Activated T-cell treated with anti-CD3 and anti-CD28 coated beads for 1 hour (primary cell): ENCODE results near the gene DAO.
A peak's percentile ranks its signal among the peaks of the same experiment; 100 is the strongest.

ENCODE experiments used
- DNase-seq: peaks from one replicate; pipeline ENCODE4 v3.0.0-alpha.2; 2020; ENCODE audit warnings: low read depth

DAO gene

DNA sequence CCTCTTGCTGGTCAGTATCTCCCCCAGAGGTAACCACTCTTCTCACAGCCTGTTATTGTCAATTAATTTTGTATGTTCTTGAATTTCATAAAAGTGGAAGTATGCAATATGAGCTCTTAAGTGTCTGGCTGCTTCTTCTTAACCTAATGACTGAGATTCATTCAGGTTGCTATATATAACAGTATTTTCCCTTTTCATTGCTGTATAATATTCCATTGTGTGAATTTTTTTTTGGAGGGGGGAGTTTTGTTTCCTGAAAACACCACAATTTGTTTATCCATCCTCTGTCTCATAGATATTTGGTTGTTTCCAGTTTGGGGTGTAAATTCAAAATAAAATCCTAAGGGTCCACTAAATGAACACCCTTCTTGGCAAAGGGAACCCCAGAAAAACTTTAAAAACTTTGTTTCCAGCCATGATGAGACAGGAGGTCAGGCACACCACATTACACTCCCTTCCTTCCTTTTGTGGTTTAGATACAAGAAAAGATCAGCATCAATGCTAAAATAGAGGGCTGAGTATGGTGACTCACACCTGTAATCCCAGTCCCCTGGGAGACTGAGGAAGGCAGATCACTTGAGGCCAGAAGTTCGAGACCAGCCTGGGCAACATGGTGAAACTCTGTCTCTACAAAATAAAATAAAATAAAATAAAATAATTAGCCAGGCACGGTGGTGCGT, 4.1 kb upstream of the DAO start:
- no peak for DNase-seq

DNA sequence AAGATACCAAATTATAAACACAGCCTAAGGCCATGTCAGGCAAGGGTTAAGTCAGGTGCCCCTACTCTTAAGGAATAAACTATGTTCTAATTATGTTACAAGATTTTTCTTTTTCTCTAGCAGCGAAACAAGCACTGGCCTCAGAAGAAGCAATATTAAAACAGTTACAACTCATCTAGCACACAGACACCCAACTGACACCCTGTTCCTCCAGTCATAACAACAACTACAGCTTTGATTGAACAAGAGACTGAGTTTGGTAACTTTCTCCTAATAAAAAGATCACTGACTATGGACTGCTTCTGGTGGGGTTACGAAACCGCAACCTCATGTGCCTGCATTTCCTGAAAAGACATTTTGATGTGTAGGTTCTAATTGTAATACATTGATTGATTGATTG, 3.3 kb upstream of the DAO start:
- no peak for DNase-seq

DNA sequence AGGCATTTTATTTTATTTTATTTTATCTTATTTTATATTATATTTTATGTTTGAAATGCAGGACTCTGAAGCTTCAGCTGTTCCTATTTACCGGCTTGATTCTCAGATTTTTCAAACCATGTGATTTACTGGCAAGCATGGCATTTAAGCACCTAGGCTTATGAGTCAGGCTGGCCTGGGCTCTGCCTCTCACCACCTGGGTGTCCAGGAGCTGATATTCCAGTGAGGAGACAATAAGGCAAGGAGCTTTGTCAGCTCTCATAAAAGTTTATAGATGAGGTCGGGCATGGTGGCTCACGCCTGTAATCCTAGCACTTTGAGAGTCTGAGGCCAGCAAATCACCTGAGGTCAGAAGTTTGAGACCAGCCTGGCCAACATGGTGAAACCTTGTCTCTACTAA, 2.1 kb downstream of the DAO start:
- DNase-seq = no peak

DNA sequence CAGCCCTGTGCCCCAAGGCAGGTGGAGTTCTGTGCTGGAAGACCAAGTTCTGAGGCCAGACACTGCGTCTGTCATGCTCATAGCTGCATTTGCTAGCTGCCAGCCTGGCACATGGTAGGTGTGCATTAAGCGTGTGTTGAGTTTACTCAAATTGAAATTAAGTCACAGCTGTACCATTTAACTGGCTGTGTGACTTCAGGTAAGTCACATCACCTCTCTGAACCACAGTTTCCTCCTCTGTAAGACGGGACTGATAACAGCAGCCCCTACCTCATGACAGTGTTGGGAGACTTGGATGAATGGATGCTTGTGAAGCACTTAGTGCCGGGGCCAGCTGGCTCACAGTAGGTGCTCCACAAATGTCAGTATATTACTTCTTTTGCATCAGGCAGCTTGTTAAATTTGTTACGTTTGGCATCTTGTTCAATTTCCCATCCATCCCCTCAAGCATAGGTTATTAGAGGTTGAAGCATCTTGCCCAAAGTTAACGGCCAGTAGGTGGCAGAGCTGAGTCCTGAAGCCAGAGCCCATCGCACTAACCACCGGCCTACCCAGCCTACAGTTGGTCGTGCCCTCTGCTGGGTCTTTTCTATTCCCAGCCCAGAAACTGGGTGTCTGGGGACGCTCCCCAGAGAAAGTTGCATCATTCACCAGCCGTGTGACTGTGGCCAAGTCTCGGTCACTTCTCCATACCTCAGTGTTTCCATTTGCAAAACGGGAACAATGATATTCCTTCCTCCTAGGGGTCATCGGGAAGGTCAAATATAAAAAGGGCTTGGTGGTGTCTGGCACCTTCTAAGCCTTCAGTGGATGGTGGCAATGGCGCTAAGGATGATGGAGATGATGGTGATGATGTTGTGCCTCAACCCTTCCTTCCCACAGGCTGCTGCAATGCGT, 4.5 kb downstream of the DAO start:
- DNase-seq = peak; percentile 57

DNA sequence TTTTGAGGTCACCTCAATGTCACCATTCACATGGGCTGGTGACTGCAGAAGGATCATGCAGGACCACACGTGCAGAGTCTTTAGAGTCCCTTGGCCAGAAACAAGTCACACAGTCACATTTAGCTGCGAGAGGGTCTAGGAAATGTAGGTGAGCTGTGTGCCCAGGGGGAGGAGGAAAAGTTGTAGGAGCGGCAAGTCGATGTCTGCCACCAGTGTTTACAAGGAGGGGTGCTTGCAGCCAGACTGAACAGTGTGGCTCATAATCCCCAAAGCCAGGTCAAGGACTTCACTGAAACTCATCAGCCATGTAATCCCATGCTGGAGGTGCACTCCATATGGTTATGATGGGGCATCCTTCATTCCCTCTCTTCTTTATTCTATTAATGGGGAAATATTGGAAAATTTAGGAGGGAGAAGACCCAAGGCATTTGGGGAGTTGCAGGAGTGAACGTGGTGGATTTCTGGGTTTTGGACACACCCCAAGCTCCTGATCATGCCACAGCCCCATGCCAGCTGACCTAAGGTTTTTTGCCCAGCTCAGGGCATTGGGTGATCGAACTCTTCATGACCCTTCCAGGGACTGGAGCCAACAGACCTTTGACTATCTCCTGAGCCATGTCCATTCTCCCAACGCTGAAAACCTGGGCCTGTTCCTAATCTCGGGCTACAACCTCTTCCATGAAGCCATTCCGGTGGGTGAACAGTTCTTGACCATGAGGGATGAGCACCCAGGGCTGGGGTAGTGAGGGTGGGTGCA, 7.2 kb downstream of the DAO start:
- DNase-seq = no peak

DNA sequence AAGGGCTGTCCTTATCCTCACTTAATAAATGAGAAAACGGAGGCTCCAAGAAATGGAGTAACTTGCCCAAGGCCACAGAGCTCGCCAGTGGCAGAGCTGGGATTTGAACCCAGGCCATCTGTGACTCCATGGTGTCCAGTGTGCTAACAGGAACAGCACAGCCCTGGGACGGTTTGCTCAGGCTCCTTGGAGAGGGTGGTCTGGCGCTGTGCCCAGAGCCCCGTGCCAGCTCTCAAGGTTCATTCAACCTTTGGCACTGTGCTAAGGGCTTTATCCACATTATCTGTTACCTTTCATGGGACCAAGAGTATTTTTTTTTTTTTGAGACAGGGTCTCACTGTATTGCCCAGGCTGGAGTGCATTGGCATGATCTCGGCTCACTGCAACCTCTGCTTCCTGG, 8.1 kb downstream of the DAO start:
- no peak for DNase-seq

DNA sequence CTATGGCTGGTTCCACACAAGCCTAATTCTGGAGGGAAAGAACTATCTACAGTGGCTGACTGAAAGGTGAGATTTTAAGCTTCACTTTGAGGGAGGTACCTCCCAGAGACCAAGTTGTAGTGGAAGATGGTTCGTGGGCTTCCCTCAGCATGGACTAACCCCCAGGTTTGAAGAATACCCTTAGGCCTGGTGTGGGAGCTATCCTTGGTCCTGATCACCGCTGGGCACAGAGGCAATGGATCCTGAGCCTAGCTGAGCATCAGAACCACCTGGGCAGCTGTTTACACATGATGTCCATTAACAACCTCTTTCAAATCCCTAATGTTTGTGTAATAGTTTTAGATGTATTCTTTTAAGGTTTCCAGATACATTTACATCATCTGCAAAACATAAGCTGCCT, 10.3 kb downstream of the DAO start:
- no peak for DNase-seq

DNA sequence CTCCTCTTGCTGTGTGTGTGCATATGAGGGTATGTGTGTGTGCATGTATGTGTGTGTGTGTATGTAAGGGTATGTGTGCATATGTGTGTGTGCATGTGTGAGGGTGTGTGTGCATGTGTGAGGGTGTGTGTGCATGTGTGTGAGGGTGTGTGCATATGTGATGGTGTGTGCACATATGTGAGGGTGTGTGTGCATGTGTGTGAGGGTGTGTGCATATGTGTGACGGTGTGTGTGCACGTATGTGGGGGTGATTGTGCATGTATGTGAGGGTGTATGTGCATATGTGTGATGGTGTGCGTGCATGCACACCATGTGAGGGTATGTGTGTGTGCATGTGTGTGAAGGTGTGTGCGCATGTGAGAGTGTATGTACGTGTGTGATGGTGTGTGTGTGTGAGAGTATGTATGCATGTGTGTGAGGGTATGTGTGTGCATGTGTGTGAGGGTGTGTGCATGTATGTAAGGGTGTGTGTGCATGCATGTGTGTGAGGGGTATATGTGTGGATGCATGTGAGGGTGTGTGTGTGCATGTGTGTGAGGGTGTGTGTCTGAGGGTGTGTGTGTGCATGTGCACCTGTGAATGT, 15.4 kb downstream of the DAO start:
- no peak for DNase-seq

DNA sequence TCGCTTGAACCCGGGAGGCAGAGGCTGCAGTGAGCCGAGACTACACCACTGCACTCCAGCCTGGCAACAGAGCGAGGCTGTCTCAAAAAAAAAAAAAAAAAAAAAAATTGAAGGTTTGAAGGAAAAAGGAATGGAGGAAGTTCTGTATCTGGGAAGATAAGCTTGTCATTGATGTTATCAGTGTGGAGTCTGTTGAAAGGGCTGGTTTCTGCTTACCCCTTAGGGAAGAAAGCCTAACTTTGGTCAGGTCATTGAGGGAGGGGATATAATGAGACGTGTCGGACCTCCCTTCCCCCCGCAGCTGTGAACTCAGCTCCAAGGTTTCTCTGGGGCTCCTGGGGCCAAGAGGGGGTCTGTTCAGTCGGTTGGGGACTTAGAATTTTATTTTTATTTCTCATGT, 16.4 kb downstream of the DAO start:
- no peak for DNase-seq

DNA sequence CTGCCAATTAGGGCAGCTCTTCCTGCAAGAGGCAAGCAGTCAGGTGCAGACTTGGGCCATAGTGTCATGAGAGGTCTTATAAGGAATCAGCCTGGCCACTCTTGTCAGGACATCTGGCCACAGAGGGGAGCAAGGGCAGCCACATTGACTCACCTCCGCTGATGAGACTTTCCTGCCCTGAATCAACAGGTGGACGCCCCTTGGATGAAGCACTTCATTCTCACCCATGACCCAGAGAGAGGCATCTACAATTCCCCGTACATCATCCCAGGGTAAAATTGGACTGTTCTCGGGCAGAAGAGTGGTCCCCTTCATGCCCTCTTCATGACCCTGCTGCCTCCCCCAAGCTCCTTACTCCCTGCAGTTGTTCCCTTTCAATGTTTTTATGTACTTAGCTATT, 16.9 kb downstream of the DAO start:
- no peak for DNase-seq

DNA sequence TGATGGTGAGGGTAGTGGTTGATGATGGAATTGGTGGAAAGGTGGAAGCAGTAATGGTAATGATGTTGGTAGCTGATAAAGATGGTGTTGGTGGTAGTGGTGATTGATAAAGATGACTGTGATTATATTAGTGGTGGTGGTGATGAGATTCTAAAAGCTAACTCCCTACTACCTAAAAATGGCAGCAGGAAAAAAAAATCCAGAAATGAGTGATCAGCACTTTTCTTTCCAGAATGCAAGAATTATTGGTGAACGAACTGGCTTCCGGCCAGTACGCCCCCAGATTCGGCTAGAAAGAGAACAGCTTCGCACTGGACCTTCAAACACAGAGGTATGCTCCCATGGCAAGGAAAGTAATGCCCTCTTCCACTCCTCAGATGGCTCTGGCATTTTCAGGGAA, 19.3 kb downstream of the DAO start:
- no peak for DNase-seq

DNA sequence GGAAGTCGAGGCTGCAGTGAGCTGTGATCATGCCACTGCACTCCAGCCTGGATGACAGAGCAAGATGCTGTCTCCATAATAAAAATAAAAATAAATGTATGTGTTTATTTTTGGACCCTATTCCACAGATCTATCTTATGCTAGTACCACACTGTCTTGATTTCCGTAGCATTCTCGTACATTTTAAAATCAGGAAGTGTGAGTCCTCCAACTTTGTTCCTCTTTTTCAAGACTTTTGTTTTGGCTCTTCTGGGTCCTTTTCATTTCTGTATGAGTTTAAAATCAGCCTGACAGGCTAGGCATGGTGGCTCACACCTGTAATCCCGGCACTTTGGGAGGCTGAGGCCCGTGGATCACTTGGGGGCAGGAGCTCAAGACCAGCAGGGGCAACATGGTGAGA, 25.8 kb downstream of the DAO start:
- no peak for DNase-seq

DNA sequence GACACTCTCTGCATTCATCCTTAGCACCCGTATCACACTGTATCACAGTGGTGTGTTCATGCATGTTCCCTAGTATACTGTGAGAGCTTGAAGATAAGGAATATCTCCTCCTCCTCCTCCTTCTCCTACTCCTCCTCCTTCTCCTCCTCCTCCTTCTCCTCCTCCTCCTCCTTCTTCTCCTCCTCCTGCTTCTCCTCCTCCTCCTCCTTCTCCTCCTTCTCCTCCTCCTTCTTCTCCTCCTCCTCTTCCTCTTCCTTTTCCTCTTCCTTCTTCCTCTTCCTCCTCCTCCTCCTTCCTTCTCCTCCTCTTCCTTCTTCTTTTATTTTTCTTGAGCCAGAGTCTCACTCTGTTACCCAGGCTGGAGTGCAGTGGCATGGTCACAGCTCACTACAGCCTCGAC, 27.1 kb downstream of the DAO start:
- no peak for DNase-seq

DNA sequence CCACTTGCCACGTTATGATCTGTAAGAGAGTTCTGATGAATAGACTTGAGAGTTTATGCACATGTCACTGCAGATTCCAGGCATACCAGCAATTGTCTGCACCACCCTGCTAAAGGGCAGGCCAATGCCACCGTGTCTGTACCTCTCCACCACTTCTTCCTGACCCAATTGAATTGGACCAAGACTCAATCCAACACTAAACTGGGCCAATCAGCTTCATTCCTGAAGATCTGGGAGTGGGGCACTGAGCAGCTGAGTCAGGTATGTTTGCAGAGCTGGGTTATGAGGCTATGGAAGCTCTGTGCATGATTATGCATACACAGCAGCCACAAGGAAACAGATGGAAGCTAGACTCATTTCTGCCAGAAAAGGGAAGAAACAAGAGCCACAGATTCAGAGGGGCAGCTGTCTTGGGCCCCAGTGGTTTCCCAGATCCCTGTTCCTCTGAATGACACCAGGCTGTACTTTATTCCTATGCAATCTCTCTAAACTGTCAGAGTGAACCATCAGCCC, 28.0 kb downstream of the DAO start:
- DNase-seq = no peak

DNA sequence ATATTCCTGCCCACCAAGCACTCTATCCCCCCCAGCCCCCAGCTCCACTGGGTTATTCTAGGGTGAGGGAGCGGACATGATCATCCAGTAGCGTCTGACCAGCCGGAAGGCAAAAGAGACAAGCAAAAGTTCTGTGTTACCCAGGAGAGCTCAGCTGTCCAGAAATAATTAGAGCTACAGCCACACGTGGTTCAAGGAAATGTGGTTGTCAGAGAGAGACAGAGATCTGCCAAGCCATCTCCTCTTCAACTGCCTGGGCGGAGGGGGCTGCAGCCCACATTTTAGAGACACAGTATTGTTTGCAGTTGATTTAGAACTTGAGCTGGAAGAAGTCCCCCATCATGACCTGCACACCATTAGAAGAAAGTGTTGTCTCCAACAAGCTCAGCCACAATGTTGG, 30.4 kb downstream of the DAO start:
- no peak for DNase-seq

DNA sequence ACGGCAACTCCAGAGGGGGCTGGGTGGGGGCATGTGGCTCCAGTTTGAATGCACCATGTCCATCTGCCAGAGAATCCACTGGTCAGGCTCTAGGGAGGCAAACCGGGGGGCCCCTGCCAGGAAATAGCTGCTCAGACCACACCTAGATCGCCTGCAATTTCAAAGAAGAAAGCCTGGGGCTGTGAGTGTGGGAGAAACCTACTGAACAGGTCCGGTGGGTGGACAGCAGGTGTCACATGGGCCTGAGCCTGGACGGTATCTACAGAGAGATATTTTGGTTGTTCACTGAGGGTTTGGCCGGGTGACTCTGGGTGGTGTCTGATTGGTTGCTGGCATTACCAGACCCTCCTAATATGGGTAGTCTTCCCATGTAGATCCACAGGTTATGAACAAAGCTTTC, 32.0 kb downstream of the DAO start:
- no peak for DNase-seq

DNA sequence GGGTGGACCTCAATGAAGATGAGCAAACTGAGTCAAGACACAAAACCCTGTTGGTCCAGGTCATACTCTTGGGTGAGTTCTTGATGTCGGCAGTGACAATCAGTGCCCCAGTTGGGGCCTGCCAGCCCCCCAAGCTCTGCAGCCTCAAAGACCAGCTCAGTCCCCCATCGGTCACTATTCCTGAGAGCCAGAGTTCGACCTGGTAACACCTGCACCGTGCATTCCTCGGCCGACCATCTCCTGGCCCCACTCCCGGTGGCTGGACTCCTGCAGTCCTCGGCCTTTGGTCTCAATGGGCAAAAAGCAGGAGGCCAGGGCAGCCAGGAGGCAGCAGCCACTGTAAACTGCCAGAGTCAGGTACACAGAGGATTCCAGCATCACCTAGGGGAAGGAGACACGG, 32.5 kb downstream of the DAO start:
- no peak for DNase-seq

DNA sequence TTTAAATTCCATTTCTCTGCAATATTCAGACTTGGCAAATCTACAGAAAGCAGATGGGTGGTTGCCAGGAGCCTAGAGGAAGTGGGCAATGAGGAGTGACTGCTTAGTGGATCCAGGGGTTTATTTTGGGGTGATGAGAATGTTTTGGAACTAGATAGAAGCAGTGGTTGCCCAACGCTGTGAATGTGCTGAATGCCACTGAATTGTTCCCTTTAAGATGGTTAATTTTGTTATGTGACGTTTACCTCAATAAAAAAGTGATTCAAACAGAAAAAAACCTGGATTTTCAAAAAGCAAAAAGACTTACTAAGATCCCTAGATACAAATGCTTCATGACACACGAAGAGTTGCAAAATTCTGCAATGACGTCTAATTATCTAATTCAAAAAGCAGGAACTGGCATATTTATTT, 34.2 kb downstream of the DAO start:
- DNase-seq = no peak

DNA sequence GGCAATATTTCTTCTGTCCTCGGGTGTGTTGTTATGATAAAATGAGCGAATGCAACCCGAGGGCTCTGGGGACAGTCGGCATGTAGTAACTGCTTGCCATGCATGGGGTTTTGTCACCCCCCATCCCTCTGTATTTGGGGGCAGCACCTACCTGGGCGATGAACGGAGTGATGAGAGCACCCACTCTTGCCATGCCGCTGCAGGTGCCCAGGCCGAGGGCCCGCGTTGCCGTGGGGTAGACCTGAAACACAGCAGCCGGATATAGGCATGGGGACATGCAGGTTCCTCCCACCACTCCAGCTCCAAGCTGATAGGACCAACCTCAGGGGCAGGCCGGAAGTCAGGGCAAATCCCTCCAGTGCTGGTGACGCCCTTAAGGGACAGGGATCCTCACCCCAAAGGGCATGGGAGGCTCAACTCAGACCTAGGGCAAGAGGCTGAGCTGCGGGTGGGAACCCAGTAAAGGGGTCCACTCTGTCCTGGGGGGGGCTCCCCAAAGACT, 35.8 kb downstream of the DAO start:
- no peak for DNase-seq

DNA sequence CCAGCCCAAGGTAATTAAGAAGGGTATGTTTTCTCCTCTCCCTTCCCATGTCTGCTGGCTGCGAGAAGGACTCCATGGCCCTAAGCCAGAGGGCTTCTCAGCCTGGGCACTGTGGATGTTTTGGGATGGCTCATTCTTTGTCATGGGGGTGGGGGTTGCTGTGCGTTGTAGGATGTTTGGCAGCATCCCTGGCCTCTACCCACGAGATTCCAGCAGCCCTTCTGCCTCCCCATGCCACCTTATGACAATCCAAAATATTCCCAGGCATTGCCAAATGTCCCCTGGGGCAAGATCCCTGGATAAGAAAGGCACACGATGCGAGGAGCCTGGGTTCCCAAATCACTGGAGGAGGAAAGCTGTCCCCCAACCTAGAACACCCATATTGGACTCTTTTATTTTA, 36.4 kb downstream of the DAO start:
- DNase-seq = no peak

DNA sequence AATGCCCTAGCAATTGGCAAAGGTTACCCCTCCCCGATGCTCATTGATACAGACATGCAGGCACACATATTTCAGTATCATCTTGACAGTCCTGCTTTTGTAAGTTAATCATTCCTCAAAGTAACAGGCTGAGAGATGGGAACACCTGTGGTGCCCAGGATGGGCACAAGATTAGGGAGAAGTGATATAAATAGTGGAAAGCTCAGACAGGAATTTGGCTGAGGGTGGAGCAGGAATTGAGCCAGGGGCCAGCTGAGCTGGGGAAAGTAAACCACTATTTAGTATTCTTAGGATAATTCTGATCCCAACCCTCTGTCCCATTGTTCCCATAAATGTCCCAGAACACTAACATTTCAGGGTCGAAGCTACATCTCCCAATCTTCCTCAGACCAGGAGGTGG, 38.3 kb downstream of the DAO start:
- no peak for DNase-seq

DNA sequence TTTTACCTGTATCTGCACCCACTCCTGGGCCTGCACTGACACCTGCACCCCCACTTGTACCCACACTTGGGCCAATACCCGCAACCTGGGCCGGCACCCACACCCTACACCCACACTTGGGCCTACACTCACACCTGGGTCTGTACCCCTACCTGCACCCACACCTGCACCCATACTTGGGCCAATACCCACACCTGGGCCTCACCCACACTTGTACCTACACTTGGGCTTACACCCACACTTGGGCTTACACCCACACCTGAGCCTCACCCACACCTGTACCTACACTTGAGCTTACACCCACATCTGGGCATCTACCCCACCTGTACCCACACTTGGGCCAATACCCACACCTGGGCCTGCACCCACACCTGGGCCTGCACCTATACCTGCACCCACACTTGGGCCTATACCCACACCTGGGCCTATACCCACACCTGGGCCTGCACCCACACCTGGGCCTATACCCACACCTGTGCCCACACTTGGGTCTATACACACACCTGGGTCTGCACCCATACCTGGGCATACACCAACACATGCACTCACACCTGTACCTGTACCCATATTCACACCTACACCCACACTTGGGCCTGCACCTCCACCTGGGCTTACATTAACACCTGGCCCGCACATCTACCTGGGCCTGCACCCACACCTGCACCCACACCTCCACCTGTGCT, 39.2 kb downstream of the DAO start:
- no peak for DNase-seq
